ENCODE results near the gene AMIGO1.

DNA sequence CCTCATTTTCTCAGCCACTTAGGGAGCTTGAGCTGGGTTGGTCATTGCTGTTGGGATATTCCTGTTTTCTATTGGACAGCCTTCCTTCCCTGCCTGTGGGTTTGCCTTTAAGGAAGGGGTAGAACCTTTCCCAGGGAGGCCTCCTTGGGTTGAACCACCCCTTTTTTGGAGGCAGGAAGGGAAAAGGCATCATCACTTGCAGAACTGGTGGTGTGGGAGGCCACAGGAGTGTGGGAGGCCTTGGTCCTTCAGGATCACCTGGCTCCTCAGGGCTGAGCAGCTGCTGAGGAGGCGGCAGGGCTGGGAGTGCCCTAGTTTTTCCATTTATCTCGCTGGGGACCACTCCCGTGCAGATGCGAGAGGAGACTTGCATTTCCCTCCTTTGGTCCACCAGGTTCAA, 16.3 kb downstream of the AMIGO1 start:
- TF ChIP-seq, protein P1, sequence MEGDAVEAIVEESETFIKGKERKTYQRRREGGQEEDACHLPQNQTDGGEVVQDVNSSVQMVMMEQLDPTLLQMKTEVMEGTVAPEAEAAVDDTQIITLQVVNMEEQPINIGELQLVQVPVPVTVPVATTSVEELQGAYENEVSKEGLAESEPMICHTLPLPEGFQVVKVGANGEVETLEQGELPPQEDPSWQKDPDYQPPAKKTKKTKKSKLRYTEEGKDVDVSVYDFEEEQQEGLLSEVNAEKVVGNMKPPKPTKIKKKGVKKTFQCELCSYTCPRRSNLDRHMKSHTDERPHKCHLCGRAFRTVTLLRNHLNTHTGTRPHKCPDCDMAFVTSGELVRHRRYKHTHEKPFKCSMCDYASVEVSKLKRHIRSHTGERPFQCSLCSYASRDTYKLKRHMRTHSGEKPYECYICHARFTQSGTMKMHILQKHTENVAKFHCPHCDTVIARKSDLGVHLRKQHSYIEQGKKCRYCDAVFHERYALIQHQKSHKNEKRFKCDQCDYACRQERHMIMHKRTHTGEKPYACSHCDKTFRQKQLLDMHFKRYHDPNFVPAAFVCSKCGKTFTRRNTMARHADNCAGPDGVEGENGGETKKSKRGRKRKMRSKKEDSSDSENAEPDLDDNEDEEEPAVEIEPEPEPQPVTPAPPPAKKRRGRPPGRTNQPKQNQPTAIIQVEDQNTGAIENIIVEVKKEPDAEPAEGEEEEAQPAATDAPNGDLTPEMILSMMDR (conservative IDR thresholded peaks at IDR 0.05; ENCODE audit: low read length) = no peak
- TF ChIP-seq EZH2phosphoT487 (IDR thresholded peaks at IDR 0.05; ENCODE audit: borderline replicate concordance) = no peak

Data from Loucy (cell line).